ENCODE measurements around the gene CFAP20DC. TPM values are rescaled to one million over a fixed set of nuclear protein-coding genes. Genes with fewer than 3 reads are reported as not detected.

CFAP20DC gene
- total and polyA plus RNA-seq, 2 of the 4 experiments (the other 2 are of a cell fraction): 1.2 to 1.6 TPM

DNA sequence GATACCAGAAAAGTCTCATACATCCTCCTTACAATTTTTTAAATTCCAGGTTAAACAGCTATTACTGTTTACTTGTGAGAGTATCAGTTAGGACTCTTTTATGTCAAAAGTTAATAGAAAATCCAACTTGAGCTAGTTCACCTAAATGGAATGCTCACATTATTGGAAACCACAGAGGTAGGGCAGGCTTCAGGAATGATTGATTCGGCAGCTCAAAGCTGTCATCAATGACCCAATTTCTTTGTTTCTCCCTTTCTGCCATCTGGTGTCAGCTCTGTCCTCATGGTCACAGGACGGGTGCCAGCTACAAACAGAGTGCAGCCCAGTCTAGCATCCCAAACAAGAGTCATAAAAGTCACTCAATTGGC, 32.2 kb downstream of the CFAP20DC start:
- Histone ChIP-seq H2AK5ac (ENCODE audit: low read depth, low read length) (no peak overlapping the region), H3K4me2 (ENCODE audit: low read depth, low read length) (no peak overlapping the region), H3K27ac (ENCODE audit: insufficient read depth, low read length) (no peak overlapping the region), H4K91ac (ENCODE audit: insufficient read depth, low read depth, low read length) (no peak overlapping the region), H4K20me1 (ENCODE audit: insufficient read depth, low read length) (no peaks in the 10 kb centered on the region), H4K5ac (ENCODE audit: low read depth, low read length) (no peak overlapping the region), H4K8ac (ENCODE audit: low read depth in 2 of 2, low read length in 2 of 2) (no peak overlapping the region), H3K56ac (ENCODE audit: extremely low read depth, insufficient read depth, low read length) (no peak overlapping the region), H3K9ac (ENCODE audit: low read depth, low read length) (no peak overlapping the region), H3K4ac (ENCODE audit: low read depth, low read length) (no peak overlapping the region), H3K18ac (ENCODE audit: low read depth, low read length) (no peak overlapping the region), H3K4me3 (ENCODE audit: insufficient read depth, low read depth, low read length) (no peak overlapping the region), H2AK9ac (replicated peaks; ENCODE audit: low read depth, low read length, poor library complexity) (no peak overlapping the region), H3K4me1 (ENCODE audit: control insufficient read depth, insufficient read depth, low read length) (no peaks in the 10 kb centered on the region), H2BK120ac (ENCODE audit: low read depth, low read length) (no peak overlapping the region), H3K23ac (ENCODE audit: low read depth, low read length) (no peak overlapping the region), H3K27me3 (ENCODE audit: control insufficient read depth, insufficient read depth, low read length) (no peaks in the 10 kb centered on the region), H2BK5ac (ENCODE audit: low read depth, low read length, poor library complexity, severe bottlenecking) (no peak overlapping the region), H3K36me3 (ENCODE audit: control insufficient read depth, insufficient read depth, low read length) (no peaks in the 10 kb centered on the region), H3K79me1 (ENCODE audit: low read depth in 1 of 2, low read length in 2 of 2) (no peaks in the 10 kb centered on the region), H3K9me3 (ENCODE audit: control insufficient read depth, insufficient read depth, low read length) (no peaks in the 10 kb centered on the region), H2AFZ (replicated peaks; ENCODE audit: low read length, poor library complexity) (no peak overlapping the region), H2BK15ac (ENCODE audit: low read depth, low read length) (no peak overlapping the region), H3K9me1 (ENCODE audit: insufficient read depth, low read length) (no peaks in the 10 kb centered on the region), H3K14ac (replicated peaks; ENCODE audit: low read depth, low read length) (no peak overlapping the region), H2BK20ac (ENCODE audit: low read depth, low read length) (no peak overlapping the region)
- no peak for ATAC-seq (ENCODE audit: low read depth)
- intact Hi-C loops (cut with micrococcal nuclease) (no loop called here), in situ Hi-C loops (cut with MboI; ENCODE audit: low sequenced_read_pairs) (no loop called here), dilution Hi-C loops (cut with HindIII; ENCODE audit: low sequenced_read_pairs, unreplicated experiment) (no loop called here)
- DNase-seq: no peak
- 100% methylated on average over 1 of the region's 2 CpGs; no CpG with 5 or more reads in 1 of the 2 experiments for WGBS, 2 experiments (ENCODE audit: extremely low coverage in 2 of 2, insufficient read length in 1 of 2)
- no peak for TF ChIP-seq RFX5 (IDR thresholded peaks at IDR 0.05; ENCODE audit: low read depth, low read length)
- TF ChIP-seq MAZ (IDR thresholded peaks at IDR 0.05; ENCODE audit: borderline replicate concordance, low read depth, low read length): no peak
- TF ChIP-seq CTCF (conservative IDR thresholded peaks at IDR 0.05; ENCODE audit: low read depth, low read length): no peak
- TF ChIP-seq NFE2L2 (IDR thresholded peaks at IDR 0.05; ENCODE audit: low read depth, low read length): no peak
- TF ChIP-seq FOS (IDR thresholded peaks at IDR 0.05; ENCODE audit: low read depth, low read length): no peak
- TF ChIP-seq SMC3 (IDR thresholded peaks at IDR 0.05; ENCODE audit: low read depth, low read length): no peak
- ChIA-PET POLR2A (ENCODE audit: unreplicated experiment) (no interaction called here), CTCF (no interaction called here)
- no TSS peak for BruUV-seq (replicated peaks)
